ENCODE data around the gene ANKRD9.
"Not testable (repeated sequence)": the region's sequence is repeated elsewhere in the genome, so short reads cannot be mapped to it uniquely, and the experiment has no call there.

Gene ANKRD9

DNA sequence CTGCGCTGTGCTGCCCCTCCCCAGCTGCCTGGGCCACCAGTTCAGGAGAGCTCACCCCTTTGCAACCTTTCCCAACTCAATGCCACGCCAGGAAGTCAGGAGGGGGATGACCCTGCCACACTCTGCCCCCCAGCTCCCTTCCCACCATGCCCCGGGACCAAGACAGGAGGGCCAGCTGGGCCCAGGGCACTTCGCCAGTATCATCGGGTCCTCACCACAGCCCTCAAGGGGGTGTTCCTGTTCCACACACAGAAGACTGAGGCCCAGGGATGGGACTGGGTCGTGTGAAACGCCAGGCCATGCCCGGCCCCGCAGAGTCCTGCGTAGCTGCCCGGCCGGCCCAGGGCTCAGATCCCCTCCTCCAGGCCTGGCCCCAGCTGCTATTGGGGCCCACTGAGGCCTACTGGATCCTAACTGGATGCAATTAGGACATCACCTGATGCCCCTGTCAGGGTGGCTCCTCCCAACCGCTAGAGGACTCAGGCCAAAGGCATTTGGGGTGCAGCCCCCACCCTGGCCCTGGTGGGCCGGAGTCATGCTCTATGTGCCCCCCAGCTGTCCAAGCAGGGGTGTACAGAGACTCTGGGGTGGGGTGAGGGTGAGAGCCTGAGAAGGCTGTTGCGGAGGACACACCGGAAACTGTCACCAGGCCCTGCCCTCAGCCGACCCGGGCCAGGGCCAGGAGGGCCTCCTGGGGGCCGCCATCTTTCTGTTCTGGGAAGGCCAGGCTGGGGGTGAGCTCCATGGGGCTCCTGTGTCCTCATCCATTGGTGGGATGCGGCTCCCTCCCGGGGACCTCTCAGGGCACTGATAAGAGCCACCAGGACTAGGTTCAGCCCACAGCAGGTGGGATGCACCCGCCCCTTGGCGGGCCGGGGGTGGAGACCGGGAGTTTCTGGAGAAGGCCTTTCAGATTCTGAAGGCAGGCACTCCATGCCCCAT lies 29.3 kb upstream of the ANKRD9 start:
- DNase-seq (ENCODE audit: low read depth): no peak

DNA sequence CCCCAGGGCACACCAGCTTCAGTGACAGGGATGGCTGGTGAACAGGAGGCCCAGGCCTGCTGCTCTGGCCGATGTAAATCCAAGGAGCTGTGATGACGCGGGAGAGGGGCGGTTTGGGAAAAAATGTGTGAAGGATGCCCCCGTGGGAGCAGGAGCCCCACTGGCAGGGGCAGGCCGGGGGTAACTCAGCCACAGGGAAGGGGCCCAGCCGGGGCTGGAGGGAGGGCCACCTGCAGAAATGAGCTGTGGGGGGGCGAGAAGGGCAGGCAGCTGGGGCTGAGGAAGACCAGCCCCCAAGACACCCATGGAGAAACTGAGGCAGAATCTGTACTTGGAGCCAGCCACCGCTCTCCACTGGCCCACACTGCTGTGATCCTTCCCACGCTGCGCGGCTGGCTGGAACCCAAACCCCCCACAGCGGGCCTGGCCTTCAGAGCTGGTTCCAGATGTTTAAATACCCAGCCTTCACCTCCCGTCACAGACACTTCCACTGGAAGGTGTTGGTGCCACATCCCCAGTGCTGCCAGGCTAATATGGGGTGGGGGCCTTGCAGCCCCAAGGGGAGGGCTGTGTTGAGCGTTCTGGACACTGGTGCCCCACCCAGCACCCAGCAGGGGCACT lies 28.5 kb upstream of the ANKRD9 start:
- DNase-seq (ENCODE audit: low read depth): no peak

DNA sequence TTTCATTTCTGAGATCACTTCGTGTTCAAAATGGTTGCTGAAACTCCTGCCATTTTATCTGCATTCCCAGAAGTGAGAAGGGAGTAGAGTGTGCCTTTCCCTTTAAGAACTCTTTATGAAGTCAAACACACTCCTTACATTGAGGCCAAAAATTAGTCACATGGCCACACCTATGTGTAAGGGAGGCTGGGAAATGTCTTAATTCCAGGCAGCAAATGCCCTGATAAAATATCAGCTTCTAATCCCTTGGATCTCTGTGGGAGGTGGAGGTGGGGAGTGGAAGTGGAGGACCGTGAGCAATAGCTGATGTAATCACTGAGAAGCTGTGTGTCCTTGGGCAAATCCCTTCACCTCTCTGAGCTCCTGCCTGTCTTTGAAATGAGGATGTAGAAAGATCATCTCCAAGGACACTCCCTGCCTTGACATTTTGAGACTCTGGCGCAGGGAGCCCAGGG lies 22.7 kb upstream of the ANKRD9 start:
- no peak for DNase-seq (ENCODE audit: low read depth)

DNA sequence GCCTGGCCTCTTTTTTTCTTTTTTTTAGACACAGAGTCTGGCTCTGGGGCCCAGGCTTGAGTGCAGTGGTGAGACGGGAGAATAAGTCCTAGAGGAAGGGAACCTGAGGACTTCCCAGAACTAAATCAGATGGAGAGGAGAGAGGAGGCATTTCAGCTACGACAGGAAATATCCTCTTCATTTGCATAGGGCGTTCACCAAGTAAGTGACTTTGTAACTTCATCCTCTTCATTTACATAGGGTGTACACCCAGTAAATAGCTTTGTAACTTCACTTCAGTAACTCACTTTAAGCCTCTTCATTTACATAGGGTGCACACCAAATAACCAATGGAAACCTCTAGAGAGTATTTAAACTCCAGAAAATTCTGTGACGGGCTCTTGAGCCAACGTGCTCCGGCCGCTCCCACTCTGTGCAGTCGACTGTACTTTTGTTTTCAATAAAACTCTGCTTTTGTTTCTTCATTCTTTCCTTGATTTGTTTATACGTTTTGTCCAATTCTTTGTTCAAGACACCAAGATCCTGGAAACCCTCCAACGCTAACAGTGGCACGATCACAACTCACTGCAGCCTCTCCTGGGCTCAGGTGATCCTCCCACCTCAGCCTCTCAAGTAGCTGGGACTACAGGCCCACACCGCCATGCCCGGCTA lies 21.4 kb upstream of the ANKRD9 start:
- DNase-seq (ENCODE audit: low read depth): no peak

DNA sequence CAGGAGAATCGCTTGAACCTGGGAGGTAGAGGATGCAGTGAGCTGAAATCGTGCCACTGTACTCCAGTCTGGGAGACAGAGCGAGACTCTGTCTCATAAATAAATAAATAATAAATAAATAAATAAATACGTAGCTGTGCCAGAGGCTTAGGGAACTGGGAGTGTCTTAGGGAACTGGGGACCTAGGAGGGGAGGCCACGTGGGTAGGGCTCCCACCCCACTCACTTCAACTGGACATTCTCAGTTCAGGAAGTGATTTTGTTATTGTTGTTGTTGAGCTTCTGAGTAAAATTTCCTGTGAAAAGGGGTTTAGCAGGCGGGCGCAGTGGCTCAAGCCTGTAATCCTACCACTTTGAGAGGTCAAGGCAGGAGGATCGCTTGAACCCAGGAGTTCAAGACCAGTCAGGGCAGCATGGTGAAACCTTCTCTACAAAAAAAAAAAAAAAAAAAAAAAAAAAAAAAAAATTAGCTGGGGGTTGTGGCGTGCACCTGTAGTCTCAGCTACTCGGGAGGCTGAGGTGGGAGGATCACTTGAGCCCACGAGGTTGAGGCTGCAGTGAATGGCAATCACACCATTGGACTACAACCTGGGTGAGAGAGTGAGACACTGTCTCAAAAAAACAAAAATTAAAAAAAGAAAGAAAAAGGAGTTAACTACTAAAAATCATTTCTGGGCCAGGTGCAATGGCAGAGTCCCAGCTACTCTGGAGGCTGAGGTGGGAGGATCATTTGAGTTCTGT lies 19.0 kb upstream of the ANKRD9 start:
- no peak for DNase-seq (ENCODE audit: low read depth)

DNA sequence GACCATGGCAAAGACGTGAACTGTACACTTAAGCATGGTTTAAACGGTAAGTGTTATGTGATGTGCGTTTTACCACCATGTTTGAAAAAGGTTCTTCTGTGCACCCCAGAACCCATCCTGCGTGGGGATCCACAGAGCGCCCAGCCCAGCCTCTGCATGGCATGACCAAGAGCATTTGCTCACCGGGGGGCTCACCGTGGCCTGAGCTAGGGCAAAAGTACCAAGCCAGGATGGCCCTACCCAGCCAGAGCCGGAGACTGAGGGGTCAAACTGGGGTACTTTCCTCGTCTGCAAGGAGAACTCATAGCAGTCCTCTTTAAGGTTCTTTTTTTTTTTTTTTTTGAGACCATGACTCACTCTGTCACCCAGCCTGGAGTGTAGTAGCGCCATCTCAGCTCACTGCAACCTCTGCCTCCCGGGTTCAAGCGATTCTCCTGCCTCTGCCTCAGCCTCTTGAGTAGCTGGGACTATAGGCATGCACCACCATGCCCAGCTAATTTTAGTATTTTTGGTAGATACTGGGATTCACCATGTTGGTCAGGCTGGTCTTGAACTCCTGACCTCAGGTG lies 16.4 kb upstream of the ANKRD9 start:
- no peak for DNase-seq (ENCODE audit: low read depth)

DNA sequence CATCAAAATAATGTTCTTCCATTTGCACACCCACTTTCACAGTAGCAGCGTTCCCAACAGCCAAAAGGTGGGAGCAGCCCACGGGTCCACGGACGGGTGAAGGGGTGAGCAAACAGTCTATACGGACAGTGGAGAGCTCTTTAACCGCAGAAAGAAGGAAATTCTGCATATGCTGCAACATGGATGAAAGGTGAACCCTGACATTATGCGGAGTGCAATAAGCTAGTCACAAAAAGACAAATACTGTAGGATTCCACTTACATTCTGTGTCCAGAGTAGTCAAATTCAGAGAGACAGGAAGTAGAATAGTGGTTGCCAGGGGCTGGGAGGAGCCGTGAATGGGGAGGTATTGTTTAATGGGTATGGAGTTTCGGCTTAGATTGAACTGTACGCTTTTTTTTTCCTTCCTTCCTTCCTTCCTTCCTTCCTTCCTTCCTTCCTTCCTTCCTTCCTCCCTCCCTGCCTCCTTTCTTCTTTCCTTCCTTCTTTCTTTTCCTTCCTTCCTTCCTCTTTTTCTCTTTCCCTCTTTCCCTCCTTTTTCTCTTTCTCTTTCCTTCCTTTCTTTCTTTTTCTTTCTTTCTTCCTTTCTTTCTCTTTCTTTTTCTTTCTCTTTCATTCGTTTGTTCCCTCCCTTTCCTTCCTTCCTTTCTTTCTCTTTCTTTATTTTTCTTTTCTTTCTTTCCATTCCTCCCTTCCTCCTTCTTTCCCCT lies 15.8 kb upstream of the ANKRD9 start:
- no peak for DNase-seq (ENCODE audit: low read depth)

DNA sequence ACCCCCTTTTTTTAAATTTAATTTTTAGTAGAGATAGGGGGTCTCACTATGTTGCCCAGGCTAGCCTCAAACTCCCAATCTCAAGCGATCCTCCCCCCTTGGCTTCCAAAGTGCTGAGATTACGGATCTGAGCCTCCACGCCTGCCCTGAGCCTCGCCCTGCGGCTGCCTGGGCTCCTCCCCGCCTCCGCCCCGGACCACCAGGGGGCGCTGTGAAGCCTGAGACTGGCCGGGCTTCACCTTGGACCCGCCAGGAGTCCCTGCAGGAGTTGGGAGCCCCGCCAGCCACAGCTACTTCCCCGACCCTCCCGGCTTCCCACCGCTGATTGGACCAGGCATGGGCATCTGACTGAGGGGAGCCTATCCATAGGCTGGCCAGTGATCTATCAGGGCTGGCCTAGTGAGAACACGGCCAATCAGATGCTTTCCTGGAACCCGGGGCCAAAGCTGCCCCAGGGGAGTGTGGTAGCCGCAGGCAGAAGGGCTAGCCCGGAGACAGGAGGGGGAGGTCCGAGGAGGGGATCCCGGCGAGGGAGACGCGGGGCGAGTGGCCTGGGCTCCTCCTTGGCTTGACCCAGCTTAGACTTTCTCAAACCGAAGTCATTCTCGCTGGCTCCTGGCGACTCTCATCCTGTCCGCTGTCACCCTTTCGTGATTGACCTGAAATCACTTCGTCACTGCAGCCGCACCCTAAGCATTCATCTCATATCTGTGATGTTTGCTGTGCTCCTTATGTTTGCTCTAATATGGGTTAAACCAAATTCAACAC lies 15.1 kb upstream of the ANKRD9 start:
- DNase-seq (ENCODE audit: low read depth): peak; percentile 78

DNA sequence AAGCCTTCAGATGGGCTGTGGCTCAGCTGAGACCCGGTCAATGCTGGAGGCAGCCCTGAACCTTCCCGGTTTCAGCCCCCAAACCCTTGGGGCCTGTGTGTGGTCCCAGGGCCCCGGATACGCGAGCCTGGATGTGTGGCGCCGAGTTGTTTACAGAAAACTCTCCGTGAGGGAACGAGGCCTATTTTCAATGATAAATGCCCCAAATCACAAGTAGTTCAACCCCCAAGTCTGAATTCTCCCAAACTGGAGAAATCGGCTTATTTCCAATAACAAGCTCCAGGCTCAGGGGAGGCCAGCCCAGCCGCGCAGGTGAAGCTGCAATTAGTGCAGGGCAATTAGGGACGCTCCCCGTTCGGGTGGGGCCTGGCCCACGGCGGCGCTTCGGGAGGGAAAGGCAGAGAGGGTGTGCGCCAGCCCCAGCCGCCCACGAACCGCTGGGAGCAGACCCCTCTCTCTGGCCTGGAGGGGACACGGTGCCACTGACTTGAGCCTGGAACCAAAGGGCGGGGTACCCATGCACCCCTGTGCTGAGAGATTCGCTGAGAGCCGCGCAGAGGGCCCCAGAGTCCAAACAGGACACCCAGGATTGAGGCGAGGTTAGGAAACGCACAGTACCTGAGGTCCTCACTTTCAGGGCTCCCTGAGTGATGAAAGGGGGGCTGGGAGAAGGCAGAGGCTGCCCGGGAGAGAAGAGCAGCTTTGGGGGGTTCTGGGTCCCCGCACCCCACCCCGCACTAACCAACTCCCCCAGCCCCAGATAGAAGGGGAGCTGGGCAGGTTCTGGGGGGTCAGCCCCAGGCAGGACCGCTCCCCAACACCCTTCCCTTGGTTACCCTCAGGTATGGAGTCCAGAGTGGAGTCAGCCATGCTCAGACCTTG lies 14.2 kb upstream of the ANKRD9 start:
- DNase-seq (ENCODE audit: low read depth): no peak

DNA sequence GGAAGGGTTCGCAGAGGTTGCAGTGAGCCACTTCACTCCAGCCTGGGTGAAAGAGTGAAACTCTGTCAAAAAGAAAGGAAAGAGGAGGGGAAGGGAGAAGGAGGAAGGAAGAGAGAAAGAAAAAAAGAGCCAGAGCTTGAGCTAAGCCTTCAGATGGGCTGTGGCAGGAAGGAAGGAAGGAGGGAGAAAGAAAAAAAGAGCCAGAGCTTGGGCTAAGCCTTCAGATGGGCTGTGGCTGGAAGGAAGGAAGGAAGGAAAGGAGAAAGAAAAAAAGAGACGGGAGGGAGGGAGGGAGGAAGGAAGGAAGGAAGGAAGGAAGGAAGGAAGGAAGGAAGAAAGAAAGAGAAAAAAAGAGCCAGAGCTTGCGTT lies 13.6 kb upstream of the ANKRD9 start:
- DNase-seq (ENCODE audit: low read depth): no peak

DNA sequence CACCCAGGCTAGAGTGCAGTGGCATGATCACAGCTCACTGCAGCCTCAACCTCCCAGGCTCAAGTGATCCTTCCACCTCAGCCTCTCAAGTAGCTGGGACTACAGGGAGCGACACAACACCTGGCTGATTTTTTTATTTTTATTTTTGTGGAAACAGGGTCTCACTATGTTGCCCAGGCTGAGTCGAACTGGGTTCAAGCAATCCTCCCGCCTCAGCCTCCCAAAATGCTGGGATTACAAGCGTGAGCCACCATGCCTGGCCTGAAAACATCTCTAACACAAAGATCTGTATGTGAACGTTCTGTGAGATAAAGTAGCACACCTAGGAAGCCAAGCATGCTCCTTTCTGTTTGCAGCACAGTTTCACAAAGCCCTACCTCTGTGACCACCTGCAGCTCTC lies 10.1 kb upstream of the ANKRD9 start:
- DNase-seq (ENCODE audit: low read depth): not testable (repeated sequence)

DNA sequence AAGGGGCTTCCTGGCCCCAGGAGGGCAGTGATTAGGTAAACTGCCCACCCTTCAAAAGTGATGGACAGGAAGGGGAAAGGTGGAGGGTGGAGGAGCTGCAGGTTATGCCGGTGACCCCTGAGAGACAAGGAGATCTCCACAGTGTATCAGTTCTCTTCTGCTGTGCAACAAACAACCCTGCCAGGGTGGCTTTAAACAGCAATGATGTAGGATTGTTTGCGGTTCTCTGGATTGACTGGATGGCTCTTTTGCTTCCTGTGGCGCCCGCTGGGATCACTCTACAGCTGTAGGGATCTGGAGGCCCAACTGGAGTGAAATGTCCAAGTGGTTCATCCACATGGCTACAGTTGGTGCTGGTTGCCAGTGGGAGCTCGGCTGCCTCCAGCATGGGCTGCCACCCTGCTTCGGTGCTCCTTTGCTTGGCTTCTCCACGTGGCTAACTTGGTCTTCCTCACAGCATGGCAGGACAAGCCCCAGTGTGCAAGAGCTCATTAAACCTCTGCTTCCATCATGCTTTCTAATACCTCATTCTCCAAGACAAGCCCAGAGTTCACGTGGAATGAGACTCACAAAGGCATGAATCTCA lies 8.6 kb upstream of the ANKRD9 start:
- DNase-seq (ENCODE audit: low read depth): no peak

DNA sequence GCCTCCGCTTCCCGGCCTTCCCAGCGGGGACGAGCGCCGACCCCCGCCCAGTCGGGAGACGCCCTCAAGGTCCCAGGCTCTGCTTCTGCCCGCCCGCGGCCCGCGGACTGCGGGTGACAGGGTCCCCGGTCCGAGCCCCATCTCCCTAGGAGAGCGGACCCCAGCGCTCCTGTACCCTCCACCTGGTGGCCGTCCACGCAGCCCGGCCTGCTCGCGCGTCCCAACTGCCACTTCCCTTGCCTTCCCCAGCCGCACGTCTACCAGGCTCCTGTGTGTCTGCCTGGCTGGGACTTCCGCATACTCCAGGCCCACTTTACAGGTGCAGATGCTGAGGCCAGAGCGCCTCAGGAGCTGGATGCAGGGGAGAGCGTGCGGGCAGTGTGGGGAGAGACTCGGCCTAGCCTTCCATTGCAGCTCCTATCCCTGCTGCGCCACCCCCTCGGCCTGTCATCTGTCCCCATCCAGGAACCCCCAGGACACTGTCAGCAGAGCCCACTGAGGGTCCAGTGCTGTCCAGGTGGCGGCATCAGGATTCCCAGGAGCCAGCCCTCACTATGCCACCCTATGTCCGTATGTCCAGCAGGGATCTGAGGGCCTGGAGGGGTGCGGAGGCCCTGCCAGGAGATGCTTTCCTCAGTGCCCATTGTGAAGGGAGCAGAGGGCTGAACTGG lies 8.0 kb upstream of the ANKRD9 start:
- no peak for DNase-seq (ENCODE audit: low read depth)

DNA sequence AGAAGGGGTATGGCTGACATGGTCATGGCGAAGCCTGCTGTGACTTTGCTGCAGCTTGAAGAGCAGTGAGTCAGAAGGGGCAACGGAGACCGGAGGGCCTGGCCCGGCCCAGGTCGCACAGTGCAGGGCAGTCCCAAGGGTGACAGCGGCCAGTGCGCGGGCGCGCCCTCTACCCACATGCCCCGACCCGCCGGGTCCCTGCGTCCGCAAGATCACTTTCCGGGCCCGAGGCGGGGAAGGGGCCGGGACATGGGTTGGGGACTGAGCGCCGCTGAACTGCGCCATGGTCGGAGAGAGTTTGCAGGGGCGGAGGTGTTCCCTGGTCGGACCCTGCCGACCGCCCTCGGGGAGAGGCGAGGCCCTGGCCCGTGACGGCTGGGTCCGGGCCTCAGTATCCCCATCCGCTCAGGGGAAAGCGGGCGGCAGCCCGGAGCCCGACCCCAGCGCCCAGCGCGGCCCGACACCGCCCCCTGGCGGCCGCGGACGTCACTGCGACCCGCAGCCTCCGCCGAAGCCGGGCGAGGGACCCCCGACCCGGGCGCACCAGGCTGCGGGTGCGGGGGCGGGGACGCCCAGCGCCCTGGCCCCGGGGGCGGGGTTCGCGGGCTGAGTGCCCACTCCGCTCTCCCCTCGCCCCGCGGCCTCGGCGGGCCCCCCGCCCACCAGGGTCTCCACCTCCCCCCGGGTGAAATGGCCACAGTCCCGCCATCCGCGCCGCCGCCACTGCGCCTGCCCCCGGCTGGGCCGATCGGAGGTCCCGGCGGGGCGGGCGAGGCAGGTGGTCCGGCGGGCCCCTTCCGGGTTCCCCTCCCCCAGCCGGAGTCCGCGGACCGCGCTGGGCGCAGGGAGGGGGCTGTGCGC lies 7.2 kb upstream of the ANKRD9 start:
- no peak for DNase-seq (ENCODE audit: low read depth)

DNA sequence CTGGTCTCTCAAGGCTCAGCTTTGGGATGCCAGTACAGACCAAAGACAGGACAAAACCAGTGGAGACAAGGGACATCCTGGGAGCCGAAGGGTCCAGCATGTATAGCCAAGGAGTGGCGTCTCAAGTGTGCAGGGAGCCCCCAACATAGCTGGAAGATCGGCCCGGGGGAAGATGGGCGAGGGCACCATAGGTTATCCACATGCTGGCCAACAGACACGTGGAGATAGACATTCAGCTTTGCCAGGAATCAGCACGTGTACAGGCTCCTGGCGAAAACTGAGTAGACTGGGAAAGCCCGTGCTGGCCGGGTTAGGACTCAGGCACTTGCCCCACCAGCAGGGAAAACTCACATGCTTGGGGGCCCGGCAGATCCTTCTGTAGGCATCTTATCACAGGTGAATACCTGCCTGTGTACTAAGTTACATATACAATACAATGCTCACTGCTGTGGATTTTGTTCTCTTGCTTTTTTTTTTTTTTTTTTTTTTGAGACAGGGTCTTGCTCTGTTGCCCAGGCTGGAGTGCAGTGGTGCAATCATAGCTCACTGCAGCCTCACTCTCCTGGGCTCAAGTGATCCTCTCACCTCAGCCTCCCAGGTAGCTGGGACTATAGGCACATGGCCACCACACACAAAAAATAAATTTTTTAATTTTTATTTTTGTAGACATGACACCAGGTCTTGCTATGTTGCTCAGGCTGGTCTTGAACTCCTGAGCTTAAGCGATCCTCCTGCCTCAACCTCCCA lies 5.6 kb upstream of the ANKRD9 start:
- DNase-seq (ENCODE audit: low read depth): no peak

DNA sequence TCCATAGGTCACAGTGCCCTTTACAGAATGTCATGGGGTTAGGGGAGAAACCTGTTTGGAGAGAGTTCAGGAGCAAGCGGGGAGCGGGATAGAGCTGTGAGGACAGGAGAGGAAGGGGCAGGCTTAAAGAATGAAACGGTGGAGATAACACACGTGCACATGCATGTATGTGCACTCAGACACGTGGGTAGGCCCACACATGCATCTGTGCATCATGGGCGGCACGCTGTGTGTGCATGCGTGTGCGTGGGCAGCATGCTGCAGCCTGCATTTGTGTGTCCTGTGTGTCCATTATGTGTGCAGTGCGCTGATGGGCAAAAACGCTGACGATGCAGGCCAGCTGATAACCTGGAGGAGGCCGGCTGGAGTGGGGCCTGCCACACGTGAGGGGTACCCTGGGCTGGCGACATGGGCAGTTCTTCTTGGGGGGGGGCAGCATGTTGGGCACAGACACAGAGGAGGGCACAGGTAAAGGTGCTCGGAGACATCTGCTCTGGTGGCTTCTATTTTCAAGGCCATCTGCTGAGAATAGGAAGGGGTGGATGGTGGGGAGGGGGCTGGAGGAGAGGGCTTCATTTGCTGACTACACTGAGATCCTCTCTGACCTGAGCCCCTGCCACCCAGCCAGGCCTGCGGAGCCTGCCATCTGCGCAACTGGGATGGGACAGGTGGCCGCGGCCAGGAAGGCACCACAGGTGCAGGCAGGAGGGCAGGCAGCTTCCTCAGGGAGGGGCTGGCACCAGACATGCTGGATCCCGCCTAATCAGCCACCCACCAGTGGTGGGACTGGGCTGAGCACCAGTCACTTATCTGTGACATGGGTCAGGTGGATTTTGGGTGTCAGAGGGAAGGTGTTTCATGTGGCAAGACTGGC lies 4.6 kb upstream of the ANKRD9 start:
- no peak for DNase-seq (ENCODE audit: low read depth)
